Measurements from ENCODE around the gene TMEM191B.
"Not testable (repeated sequence)": the region's sequence is repeated elsewhere in the genome, so short reads cannot be mapped to it uniquely, and the experiment has no call there.

GRCh38 chr22:18533633-18534032, 6.0 kb downstream of the TMEM191B start:
- TF ChIP-seq, protein P1, sequence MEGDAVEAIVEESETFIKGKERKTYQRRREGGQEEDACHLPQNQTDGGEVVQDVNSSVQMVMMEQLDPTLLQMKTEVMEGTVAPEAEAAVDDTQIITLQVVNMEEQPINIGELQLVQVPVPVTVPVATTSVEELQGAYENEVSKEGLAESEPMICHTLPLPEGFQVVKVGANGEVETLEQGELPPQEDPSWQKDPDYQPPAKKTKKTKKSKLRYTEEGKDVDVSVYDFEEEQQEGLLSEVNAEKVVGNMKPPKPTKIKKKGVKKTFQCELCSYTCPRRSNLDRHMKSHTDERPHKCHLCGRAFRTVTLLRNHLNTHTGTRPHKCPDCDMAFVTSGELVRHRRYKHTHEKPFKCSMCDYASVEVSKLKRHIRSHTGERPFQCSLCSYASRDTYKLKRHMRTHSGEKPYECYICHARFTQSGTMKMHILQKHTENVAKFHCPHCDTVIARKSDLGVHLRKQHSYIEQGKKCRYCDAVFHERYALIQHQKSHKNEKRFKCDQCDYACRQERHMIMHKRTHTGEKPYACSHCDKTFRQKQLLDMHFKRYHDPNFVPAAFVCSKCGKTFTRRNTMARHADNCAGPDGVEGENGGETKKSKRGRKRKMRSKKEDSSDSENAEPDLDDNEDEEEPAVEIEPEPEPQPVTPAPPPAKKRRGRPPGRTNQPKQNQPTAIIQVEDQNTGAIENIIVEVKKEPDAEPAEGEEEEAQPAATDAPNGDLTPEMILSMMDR (IDR thresholded peaks at IDR 0.05; ENCODE audit: insufficient read depth, low read length), result not testable (repeated sequence)
- not testable (repeated sequence) for TF ChIP-seq POLR2AphosphoS5 (IDR thresholded peaks at IDR 0.05; ENCODE audit: low read depth); GABPA (IDR thresholded peaks at IDR 0.05; ENCODE audit: low read depth); REST (IDR thresholded peaks at IDR 0.05; ENCODE audit: insufficient replicate concordance, low read depth); SPI1 (IDR thresholded peaks at IDR 0.05; ENCODE audit: borderline replicate concordance, low read depth)

Data from HL-60 (cell line).